ENCODE results near the gene NDUFAF2. TPM values are rescaled to one million over a fixed set of nuclear protein-coding genes. Genes with fewer than 3 reads are reported as not detected.
A peak's percentile ranks its signal among the peaks of the same experiment; 100 is the strongest.

Gene NDUFAF2
- total and polyA plus RNA-seq, 2 of the 13 experiments (the other 11 are each of a cell fraction or from before 2014, with no cell fraction given): 34.0 to 78.4 TPM

DNA sequence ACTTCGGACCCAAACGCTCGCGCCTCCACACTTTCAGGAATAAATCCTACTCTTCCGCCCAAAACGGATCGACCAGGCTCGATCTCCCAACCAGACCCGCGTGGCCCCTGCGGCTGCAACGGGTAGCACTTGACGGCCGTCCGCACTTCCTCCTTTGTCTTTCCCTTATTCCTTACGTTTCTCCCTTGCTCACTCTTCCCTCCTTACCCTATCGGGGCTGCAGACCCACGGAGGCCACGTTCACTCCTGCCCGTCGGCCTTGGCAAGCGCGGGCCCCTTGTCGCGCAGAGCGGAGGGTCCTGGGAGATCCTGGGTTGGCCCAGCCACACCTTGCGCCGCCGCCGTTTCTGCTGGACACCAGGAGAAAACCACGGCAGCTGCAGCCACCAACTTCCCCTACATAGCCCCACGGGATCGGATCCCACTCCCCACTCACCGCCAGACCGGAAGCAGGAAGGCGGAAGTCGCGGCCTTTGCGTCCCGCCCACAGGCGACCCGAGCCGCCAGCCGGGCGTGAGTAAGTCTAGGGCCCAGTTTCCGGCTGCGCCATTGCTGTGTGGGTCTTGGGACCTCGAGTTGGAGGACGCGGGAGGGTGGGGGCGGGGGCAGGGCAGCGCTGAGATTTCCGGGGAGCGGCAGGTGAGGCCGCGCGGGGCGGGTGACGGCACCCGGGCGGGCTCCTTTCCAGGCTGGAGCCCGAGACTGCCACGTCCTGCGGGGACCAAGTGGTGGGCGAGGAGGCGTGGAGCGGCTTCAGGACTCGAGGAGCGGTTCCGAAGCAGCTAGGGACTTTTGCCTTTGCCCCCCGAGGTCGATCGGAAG, 217.2 kb downstream of the NDUFAF2 start, which contains the start of gene SMIM15 (continued):
- TF ChIP-seq ZNF224 (CRISPR knock-in tag; IDR thresholded peaks at IDR 0.05) (0 out of 2 replicates have a peak, but pooled peaks have one; percentile 19), RXRA (CRISPR knock-in tag; IDR thresholded peaks at IDR 0.05) (peak; percentile 63), ELF1 (CRISPR knock-in tag; IDR thresholded peaks at IDR 0.05) (peak; percentile 98), TEAD2 (CRISPR knock-in tag; IDR thresholded peaks at IDR 0.05) (no peak), BORCS8-MEF2B (CRISPR knock-in tag; IDR thresholded peaks at IDR 0.05) (peak; percentile 42; the same call in 1 of the 2 replicates), GFI1 (CRISPR knock-in tag; IDR thresholded peaks at IDR 0.05; ENCODE audit: borderline replicate concordance) (peak; percentile 94), ZNF839 (CRISPR knock-in tag; IDR thresholded peaks at IDR 0.05; ENCODE audit: borderline replicate concordance) (no peak), GATA4 (IDR thresholded peaks at IDR 0.05; ENCODE audit: borderline replicate concordance, low read depth) (0 out of 2 replicates have a peak, but pooled peaks have one; percentile 60), ZNF570 (CRISPR knock-in tag; IDR thresholded peaks at IDR 0.05; ENCODE audit: borderline replicate concordance) (no peak), JARID2 (CRISPR knock-in tag; IDR thresholded peaks at IDR 0.05; ENCODE audit: insufficient replicate concordance) (no peak), RCOR2 (CRISPR knock-in tag; IDR thresholded peaks at IDR 0.05) (0 out of 2 replicates have a peak, but pooled peaks have one; percentile 10), NR1H2 (CRISPR knock-in tag; IDR thresholded peaks at IDR 0.05; ENCODE audit: borderline replicate concordance, low read depth) (no peak), SMYD3 (CRISPR knock-in tag; IDR thresholded peaks at IDR 0.05) (no peak)
- TF ChIP-seq, protein P1, sequence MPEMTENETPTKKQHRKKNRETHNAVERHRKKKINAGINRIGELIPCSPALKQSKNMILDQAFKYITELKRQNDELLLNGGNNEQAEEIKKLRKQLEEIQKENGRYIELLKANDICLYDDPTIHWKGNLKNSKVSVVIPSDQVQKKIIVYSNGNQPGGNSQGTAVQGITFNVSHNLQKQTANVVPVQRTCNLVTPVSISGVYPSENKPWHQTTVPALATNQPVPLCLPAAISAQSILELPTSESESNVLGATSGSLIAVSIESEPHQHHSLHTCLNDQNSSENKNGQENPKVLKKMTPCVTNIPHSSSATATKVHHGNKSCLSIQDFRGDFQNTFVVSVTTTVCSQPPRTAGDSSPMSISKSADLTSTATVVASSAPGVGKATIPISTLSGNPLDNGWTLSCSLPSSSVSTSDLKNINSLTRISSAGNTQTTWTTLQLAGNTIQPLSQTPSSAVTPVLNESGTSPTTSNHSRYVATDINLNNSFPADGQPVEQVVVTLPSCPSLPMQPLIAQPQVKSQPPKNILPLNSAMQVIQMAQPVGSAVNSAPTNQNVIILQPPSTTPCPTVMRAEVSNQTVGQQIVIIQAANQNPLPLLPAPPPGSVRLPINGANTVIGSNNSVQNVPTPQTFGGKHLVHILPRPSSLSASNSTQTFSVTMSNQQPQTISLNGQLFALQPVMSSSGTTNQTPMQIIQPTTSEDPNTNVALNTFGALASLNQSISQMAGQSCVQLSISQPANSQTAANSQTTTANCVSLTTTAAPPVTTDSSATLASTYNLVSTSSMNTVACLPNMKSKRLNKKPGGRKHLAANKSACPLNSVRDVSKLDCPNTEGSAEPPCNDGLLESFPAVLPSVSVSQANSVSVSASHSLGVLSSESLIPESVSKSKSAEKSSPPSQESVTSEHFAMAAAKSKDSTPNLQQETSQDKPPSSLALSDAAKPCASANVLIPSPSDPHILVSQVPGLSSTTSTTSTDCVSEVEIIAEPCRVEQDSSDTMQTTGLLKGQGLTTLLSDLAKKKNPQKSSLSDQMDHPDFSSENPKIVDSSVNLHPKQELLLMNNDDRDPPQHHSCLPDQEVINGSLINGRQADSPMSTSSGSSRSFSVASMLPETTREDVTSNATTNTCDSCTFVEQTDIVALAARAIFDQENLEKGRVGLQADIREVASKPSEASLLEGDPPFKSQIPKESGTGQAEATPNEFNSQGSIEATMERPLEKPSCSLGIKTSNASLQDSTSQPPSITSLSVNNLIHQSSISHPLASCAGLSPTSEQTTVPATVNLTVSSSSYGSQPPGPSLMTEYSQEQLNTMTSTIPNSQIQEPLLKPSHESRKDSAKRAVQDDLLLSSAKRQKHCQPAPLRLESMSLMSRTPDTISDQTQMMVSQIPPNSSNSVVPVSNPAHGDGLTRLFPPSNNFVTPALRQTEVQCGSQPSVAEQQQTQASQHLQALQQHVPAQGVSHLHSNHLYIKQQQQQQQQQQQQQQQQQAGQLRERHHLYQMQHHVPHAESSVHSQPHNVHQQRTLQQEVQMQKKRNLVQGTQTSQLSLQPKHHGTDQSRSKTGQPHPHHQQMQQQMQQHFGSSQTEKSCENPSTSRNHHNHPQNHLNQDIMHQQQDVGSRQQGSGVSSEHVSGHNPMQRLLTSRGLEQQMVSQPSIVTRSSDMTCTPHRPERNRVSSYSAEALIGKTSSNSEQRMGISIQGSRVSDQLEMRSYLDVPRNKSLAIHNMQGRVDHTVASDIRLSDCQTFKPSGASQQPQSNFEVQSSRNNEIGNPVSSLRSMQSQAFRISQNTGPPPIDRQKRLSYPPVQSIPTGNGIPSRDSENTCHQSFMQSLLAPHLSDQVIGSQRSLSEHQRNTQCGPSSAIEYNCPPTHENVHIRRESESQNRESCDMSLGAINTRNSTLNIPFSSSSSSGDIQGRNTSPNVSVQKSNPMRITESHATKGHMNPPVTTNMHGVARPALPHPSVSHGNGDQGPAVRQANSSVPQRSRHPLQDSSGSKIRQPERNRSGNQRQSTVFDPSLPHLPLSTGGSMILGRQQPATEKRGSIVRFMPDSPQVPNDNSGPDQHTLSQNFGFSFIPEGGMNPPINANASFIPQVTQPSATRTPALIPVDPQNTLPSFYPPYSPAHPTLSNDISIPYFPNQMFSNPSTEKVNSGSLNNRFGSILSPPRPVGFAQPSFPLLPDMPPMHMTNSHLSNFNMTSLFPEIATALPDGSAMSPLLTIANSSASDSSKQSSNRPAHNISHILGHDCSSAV (CRISPR knock-in tag; IDR thresholded peaks at IDR 0.05; ENCODE audit: borderline replicate concordance): no peak
- TF ChIP-seq, protein P2, sequence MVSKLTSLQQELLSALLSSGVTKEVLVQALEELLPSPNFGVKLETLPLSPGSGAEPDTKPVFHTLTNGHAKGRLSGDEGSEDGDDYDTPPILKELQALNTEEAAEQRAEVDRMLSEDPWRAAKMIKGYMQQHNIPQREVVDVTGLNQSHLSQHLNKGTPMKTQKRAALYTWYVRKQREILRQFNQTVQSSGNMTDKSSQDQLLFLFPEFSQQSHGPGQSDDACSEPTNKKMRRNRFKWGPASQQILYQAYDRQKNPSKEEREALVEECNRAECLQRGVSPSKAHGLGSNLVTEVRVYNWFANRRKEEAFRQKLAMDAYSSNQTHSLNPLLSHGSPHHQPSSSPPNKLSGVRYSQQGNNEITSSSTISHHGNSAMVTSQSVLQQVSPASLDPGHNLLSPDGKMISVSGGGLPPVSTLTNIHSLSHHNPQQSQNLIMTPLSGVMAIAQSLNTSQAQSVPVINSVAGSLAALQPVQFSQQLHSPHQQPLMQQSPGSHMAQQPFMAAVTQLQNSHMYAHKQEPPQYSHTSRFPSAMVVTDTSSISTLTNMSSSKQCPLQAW (CRISPR knock-in tag; IDR thresholded peaks at IDR 0.05): peak; percentile 79
- TF ChIP-seq, protein P3, sequence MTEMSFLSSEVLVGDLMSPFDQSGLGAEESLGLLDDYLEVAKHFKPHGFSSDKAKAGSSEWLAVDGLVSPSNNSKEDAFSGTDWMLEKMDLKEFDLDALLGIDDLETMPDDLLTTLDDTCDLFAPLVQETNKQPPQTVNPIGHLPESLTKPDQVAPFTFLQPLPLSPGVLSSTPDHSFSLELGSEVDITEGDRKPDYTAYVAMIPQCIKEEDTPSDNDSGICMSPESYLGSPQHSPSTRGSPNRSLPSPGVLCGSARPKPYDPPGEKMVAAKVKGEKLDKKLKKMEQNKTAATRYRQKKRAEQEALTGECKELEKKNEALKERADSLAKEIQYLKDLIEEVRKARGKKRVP (CRISPR knock-in tag; IDR thresholded peaks at IDR 0.05): peak in 1 of 2 experiments; percentile 68; a peak in 1 of 4 replicates
- TF ChIP-seq, protein P4, sequence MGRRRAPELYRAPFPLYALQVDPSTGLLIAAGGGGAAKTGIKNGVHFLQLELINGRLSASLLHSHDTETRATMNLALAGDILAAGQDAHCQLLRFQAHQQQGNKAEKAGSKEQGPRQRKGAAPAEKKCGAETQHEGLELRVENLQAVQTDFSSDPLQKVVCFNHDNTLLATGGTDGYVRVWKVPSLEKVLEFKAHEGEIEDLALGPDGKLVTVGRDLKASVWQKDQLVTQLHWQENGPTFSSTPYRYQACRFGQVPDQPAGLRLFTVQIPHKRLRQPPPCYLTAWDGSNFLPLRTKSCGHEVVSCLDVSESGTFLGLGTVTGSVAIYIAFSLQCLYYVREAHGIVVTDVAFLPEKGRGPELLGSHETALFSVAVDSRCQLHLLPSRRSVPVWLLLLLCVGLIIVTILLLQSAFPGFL (CRISPR knock-in tag; IDR thresholded peaks at IDR 0.05): no peak
